ENCODE results near the gene DOCK2.

Gene DOCK2

GRCh38 chr5:169772688-169773087 is 135.6 kb downstream of the DOCK2 start:
- TF ChIP-seq CTCF (IDR thresholded peaks at IDR 0.05; ENCODE audit: low read length, missing control alignments) = no peak
- DNase-seq (ENCODE audit: low read depth) = no peak
- H3K4me3 ChIP-seq (replicated peaks; ENCODE audit: low read depth, low read length) = no peak overlapping the region

GRCh38 chr5:169777159-169777558 is 140.1 kb downstream of the DOCK2 start:
- TF ChIP-seq CTCF (IDR thresholded peaks at IDR 0.05; ENCODE audit: low read length, missing control alignments) = no peak
- H3K4me3 ChIP-seq (replicated peaks; ENCODE audit: low read depth, low read length) = no peak overlapping the region
- no peak for DNase-seq (ENCODE audit: low read depth)

GRCh38 chr5:169778622-169779596 is 141.8 kb downstream of the DOCK2 start:
- H3K4me3 ChIP-seq (replicated peaks; ENCODE audit: low read depth, low read length) = no peak overlapping the region
- DNase-seq (ENCODE audit: low read depth) = no peak
- no peak for TF ChIP-seq CTCF (IDR thresholded peaks at IDR 0.05; ENCODE audit: low read length, missing control alignments)

GRCh38 chr5:169781420-169782345 is 144.6 kb downstream of the DOCK2 start:
- TF ChIP-seq CTCF (IDR thresholded peaks at IDR 0.05; ENCODE audit: low read length, missing control alignments) = no peak
- no peak overlapping the region for H3K4me3 ChIP-seq (replicated peaks; ENCODE audit: low read depth, low read length)
- no peak for DNase-seq (ENCODE audit: low read depth)

- no peak overlapping the region for H3K4me3 ChIP-seq (replicated peaks; ENCODE audit: low read depth, low read length)
- TF ChIP-seq CTCF (IDR thresholded peaks at IDR 0.05; ENCODE audit: low read length, missing control alignments) = no peak
These were observed 148.9 kb downstream of the DOCK2 start for GRCh38 chr5:169785771-169786618.

GRCh38 chr5:169788168-169788567 is 151.1 kb downstream of the DOCK2 start:
- H3K4me3 ChIP-seq (replicated peaks; ENCODE audit: low read depth, low read length) = no peak overlapping the region
- DNase-seq (ENCODE audit: low read depth) = peak; percentile 64
- TF ChIP-seq CTCF (IDR thresholded peaks at IDR 0.05; ENCODE audit: low read length, missing control alignments) = no peak

More at GRCh38 chr5:169785771-169786618, 148.9 kb downstream of the DOCK2 start:
- DNase-seq (ENCODE audit: low read depth) = peak; percentile 25
